Left ventricle myocardium inferior (tissue), 1 donor: ENCODE data around the gene DOCK4. TPM values are rescaled to one million over a fixed set of nuclear protein-coding genes. Genes with fewer than 3 reads are reported as not detected.

ENCODE experiments used
- DNase-seq: peaks from one replicate; pipeline ENCODE4 v3.0.0-alpha.2; 2020
- H3K27ac ChIP-seq: fragments of 200-600 bp; replicated peaks from 2 replicates; pipeline ENCODE4 v1.8.0; 2021
- H3K27me3 ChIP-seq: fragments of 200-600 bp; 2 replicates; pipeline ENCODE4 v1.8.0; 2021; ENCODE audit warnings: low read depth
- H3K36me3 ChIP-seq: fragments of 200-600 bp; 2 replicates; pipeline ENCODE4 v1.8.0; 2021
- H3K4me1 ChIP-seq: fragments of 200-600 bp; 2 replicates; pipeline ENCODE4 v1.8.0; 2021
- H3K4me3 ChIP-seq: fragments of 200-600 bp; 2 replicates; pipeline ENCODE4 v1.8.0; 2021; ENCODE audit warnings: mild to moderate bottlenecking, moderate library complexity
- H3K9me3 ChIP-seq: fragments of 200-600 bp; replicated peaks from 2 replicates; pipeline ENCODE4 v1.8.0; 2021
- intact Hi-C: fragments of 100-400 bp; cut with micrococcal nuclease; formaldehyde crosslinking; loops from one replicate; pipeline ENCODE4 v1.11.0; 2022
- total RNA-seq: library from RNA; stranded (reverse); fragmentation: NEBNext Ultra II Directional; extraction: Animal tissue kit (Norgen Biotek cat#: 25700); gene quantifications from one replicate; pipeline ENCODE4 v1.2.1, GENCODE V29; 2021
- TF ChIP-seq, protein P1 (sequence below): fragments of 200-600 bp; IDR thresholded peaks from 2 replicates; pipeline ENCODE4 v1.8.0; 2021; ENCODE audit warnings: antibody characterized with exemption, mild to moderate bottlenecking, borderline replicate concordance
- donor health status: DM: no; HTN: yes; CAD: no; lungs with severe emphysema.

Gene DOCK4
- total RNA-seq, 1 donor from 2014 or later = 15.2 TPM

DNA sequence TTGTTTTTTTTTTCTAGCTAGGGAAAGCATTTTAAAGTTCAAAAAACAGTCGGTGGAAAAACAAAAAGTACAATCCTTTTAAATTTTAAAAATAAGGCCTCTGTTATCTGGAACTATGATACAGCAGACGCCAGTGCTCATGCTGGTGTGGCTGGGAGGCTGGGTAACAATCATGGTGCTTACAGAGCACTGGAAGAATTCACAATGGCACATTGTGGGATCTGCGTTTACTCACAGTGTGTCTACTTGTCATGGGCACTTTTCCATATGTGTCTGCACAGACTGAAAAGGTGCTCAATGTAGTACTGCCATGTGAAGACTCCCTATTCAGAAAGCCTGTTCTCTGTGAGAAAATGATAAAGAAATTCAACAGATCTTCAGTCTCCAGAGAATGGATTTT, 365.7 kb downstream of the DOCK4 start:
- H3K36me3 ChIP-seq = peaks cover 46% of the 10 kb centered on the region
- H3K27me3 ChIP-seq = no peaks in the 10 kb centered on the region
- TF ChIP-seq, protein P1, sequence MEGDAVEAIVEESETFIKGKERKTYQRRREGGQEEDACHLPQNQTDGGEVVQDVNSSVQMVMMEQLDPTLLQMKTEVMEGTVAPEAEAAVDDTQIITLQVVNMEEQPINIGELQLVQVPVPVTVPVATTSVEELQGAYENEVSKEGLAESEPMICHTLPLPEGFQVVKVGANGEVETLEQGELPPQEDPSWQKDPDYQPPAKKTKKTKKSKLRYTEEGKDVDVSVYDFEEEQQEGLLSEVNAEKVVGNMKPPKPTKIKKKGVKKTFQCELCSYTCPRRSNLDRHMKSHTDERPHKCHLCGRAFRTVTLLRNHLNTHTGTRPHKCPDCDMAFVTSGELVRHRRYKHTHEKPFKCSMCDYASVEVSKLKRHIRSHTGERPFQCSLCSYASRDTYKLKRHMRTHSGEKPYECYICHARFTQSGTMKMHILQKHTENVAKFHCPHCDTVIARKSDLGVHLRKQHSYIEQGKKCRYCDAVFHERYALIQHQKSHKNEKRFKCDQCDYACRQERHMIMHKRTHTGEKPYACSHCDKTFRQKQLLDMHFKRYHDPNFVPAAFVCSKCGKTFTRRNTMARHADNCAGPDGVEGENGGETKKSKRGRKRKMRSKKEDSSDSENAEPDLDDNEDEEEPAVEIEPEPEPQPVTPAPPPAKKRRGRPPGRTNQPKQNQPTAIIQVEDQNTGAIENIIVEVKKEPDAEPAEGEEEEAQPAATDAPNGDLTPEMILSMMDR = no peak
- H3K4me3 ChIP-seq = no peak overlapping the region
- no peak for DNase-seq
- no peaks in the 10 kb centered on the region for H3K4me1 ChIP-seq
- intact Hi-C loops = no loop called here
- peaks cover 9% of the 10 kb centered on the region for H3K9me3 ChIP-seq
- H3K27ac ChIP-seq = no peak overlapping the region

DNA sequence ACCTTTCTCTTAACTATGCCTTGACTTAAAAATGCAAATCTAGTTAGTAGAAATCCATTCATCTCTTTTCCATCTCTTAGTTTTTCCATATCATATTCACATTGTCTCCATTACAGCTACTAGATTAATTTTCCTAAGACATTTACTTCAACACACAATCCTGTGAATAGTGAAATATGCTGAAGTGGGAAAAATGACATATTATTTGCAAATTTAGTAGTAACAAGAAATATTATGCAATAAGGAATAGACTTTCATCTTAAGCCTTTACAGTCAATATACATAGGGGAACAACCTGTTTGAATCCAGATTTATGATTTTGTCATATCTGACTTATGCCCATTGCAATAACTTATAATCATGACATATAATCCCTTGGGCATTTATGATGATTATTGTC, 366.9 kb downstream of the DOCK4 start:
- intact Hi-C loops = no loop called here
- no peaks in the 10 kb centered on the region for H3K4me1 ChIP-seq
- no peak overlapping the region for H3K4me3 ChIP-seq
- DNase-seq = no peak
- TF ChIP-seq, protein P1 = no peak
- peaks cover 34% of the 10 kb centered on the region for H3K36me3 ChIP-seq
- H3K27ac ChIP-seq = no peak overlapping the region
- H3K9me3 ChIP-seq = peaks cover 9% of the 10 kb centered on the region
- H3K27me3 ChIP-seq = no peaks in the 10 kb centered on the region

DNA sequence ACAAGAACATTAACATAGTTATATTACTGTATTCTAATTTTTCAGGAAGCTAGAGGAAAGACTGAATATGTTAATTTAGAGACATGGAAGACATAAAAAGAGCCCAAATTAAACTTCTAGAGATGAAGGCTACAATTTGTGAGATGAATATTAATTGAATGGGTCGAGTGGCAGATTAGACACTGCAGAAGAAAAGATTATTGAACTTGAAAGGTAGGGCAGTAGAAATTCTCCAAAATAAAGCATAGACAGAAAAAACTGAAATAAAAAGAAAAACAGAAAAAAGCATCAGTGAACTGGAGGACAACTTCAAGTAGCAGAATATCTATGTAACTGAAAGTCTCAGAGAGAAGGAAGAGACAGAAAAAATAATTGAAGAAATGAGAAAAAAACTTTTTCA, 369.6 kb downstream of the DOCK4 start:
- Histone ChIP-seq H3K9me3 (peaks cover 9% of the 10 kb centered on the region), H3K36me3 (peaks cover 37% of the 10 kb centered on the region)

DNA sequence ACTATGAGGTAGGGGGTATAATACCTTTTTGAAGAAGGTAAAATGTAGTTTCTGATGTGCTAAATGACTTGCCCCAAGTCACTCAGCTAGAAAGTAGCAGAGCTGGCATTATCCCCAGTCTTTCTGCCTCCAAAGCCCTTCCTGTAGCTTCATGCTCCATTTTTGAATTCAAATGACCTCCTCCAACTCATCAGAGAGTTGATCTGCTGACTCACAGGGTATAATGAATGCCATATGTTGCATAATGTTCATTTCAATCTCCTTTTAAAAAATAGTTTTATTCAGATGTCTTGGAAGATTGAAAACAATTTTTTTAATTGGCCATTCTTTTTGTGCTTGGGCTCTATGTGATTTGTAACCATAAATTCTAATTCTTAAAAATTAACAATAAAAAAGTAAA, 371.1 kb downstream of the DOCK4 start:
- H3K27ac ChIP-seq = no peak overlapping the region
- no peaks in the 10 kb centered on the region for H3K4me1 ChIP-seq
- no peak for DNase-seq
- H3K9me3 ChIP-seq = peaks cover 9% of the 10 kb centered on the region
- H3K36me3 ChIP-seq = peaks cover 30% of the 10 kb centered on the region
- intact Hi-C loops = no loop called here
- TF ChIP-seq, protein P1 = no peak
- H3K4me3 ChIP-seq = no peak overlapping the region
- no peaks in the 10 kb centered on the region for H3K27me3 ChIP-seq

More for the DNA sequence above, 369.6 kb downstream of the DOCK4 start:
- DNase-seq = no peak
- intact Hi-C loops = no loop called here
- Histone ChIP-seq H3K4me3 (no peak overlapping the region), H3K27ac (no peak overlapping the region), H3K4me1 (no peaks in the 10 kb centered on the region), H3K27me3 (no peaks in the 10 kb centered on the region)
- TF ChIP-seq, protein P1 = no peak

DNA sequence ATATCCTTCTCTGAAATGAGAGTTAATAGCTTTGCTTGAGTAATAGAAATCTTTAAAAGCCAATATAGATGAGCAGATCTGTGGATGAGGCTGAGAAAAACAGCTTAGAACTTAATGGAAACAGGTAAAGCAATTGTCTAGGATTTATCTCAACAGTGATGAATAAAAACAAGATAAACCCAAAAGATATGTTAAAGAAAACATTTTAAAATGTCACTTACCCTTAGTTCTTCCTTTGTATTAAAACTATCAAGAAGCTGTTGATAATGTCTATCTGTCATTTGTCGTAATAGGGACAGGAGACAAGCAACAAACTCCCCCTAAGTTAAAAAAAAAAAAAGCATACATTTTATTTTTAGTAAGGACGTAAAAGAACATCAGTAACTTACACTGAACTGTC, 371.8 kb downstream of the DOCK4 start:
- H3K27me3 ChIP-seq = no peaks in the 10 kb centered on the region
- no peak overlapping the region for H3K4me3 ChIP-seq
- peaks cover 30% of the 10 kb centered on the region for H3K36me3 ChIP-seq
- TF ChIP-seq, protein P1 = no peak
- intact Hi-C loops = no loop called here
- peaks cover 9% of the 10 kb centered on the region for H3K9me3 ChIP-seq
- no peaks in the 10 kb centered on the region for H3K4me1 ChIP-seq
- H3K27ac ChIP-seq = no peak overlapping the region
- no peak for DNase-seq

DNA sequence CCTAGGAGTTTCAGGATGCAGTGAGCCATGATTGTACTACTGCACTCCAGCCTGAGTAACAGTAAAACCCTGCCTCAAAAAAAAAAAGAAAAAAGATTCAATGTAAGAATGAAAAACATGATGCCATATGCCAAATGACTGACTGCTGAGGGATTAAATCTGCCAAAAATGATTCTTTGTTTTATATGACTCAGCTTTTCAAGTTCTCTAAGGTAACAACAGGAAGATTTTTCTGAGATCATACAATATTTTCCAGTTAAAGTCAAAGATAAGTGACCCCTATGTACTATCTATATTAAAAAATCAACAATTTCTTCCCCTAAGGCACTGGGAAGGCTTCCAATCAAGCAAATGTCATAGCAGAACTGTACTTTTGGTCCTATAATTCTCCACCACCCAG, 372.7 kb downstream of the DOCK4 start:
- peaks cover 9% of the 10 kb centered on the region for H3K9me3 ChIP-seq
- H3K27ac ChIP-seq = no peak overlapping the region
- TF ChIP-seq, protein P1 = no peak
- peaks cover 30% of the 10 kb centered on the region for H3K36me3 ChIP-seq
- intact Hi-C loops = no loop called here
- H3K4me1 ChIP-seq = no peaks in the 10 kb centered on the region
- H3K27me3 ChIP-seq = no peaks in the 10 kb centered on the region
- no peak overlapping the region for H3K4me3 ChIP-seq
- no peak for DNase-seq
